Mammary epithelial cell (primary cell): ENCODE measurements around the gene DCBLD1.

Experiments used
- CTCF ChIP-seq, 2 donors: IDR thresholded peaks in 1 of 2; conservative IDR thresholded peaks in 1 of 2; 2 replicates each; pipeline ENCODE4 v1.5.1; 2011 to 2012; ENCODE audit warnings: inconsistent platforms in 2 of 2, low read length in 2 of 2, mild to moderate bottlenecking in 2 of 2, control low read depth in 1 of 2, low read depth in 1 of 2; ENCODE audit not compliant: insufficient read depth in 1 of 2; ENCODE audit errors: extremely low read depth in 1 of 2
- EZH2 ChIP-seq: IDR thresholded peaks from 2 replicates; pipeline ENCODE4 v1.6.1; 2012; ENCODE audit warnings: low read length, inconsistent platforms, borderline replicate concordance

- TF ChIP-seq CTCF (conservative IDR thresholded peaks at IDR 0.05 in 1 of 2, IDR thresholded peaks at IDR 0.05 in 1 of 2; ENCODE audit: extremely low read depth in 1 of 2, insufficient read depth in 1 of 2, low read depth in 1 of 2, low read length in 2 of 2) (no peak), EZH2 (no peak)
These were observed 41.6 kb upstream of the DCBLD1 start for GRCh38 chr6:117440706-117441525.
